Panc1 (cell line): ENCODE measurements around the gene CCDC187. TPM values are rescaled to one million over a fixed set of nuclear protein-coding genes. Genes with fewer than 3 reads are reported as not detected.

ENCODE experiments used
- ATAC-seq: fragments of 200-7000 bp; cut with Tn5 transposase; 2 replicates; pipeline ENCODE4 v1.9.1; 2020; ENCODE audit warnings: mild to moderate bottlenecking, moderate library complexity
- BruUV-seq: library from RNA; stranded (reverse); fragments of 400-500 nt; replicated peaks from 2 replicates; lab custom pipeline; 2021; lab: Mats Ljungman, UMichigan
- CTCF ChIA-PET: fragments of 300-600 bp; sonication (Branson Sonifier 250); formaldehyde crosslinking; loops from one replicate; lab custom pipeline; 2022; ENCODE audit warnings: antibody characterized with exemption; lab: Charles Lee
- POLR2A ChIA-PET: fragments of 300-600 bp; sonication (Branson Sonifier 250); formaldehyde crosslinking; loops from one replicate; lab custom pipeline; 2022; ENCODE audit warnings: antibody characterized with exemption; lab: Charles Lee
- DNase-seq: peaks from one replicate; pipeline ENCODE4 v3.0.0-alpha.2; 2010; ENCODE audit warnings: low read depth, low spot score
- H3K27ac ChIP-seq: 2 replicates; pipeline ENCODE4 v1.5.1; 2011; ENCODE audit warnings: mild to moderate bottlenecking, low read length, inconsistent platforms
- H3K27me3 ChIP-seq: fragments of 200-500 bp; sonication (Bioruptor generic); 2 replicates; pipeline ENCODE4 v1.6.0; 2014; ENCODE audit warnings: low read length, inconsistent platforms; ENCODE audit not compliant: control insufficient read depth, insufficient read depth
- H3K36me3 ChIP-seq: fragments of 200-500 bp; sonication (Bioruptor generic); 2 replicates; pipeline ENCODE4 v1.5.1; 2014; ENCODE audit warnings: inconsistent platforms, mild to moderate bottlenecking, low read length, moderate library complexity; ENCODE audit not compliant: control insufficient read depth, insufficient read depth
- H3K4me1 ChIP-seq: 2 replicates; pipeline ENCODE4 v1.5.1; 2011; ENCODE audit warnings: inconsistent platforms, mild to moderate bottlenecking, low read length, moderate library complexity; ENCODE audit not compliant: control insufficient read depth, insufficient read depth
- H3K4me3 ChIP-seq, 2 experiments: 2 replicates each; pipeline ENCODE4 v1.5.1; 2011 to 2012; ENCODE audit warnings: low read depth in 2 of 2, low read length in 2 of 2, mild to moderate bottlenecking in 2 of 2, inconsistent platforms in 1 of 2, moderate library complexity in 1 of 2
- H3K9me3 ChIP-seq: fragments of 200-500 bp; sonication (Bioruptor generic); 2 replicates; pipeline ENCODE4 v1.5.1; 2014; ENCODE audit warnings: low read depth, mild to moderate bottlenecking, inconsistent platforms, low read length, moderate library complexity; ENCODE audit not compliant: control insufficient read depth, insufficient read depth
- POLR2AphosphoS5 ChIP-seq: IDR thresholded peaks from 2 replicates; pipeline ENCODE4 v1.6.1; 2012; ENCODE audit warnings: mild to moderate bottlenecking, low read depth, low read length, moderate library complexity
- SIN3A ChIP-seq: IDR thresholded peaks from 2 replicates; pipeline ENCODE4 v1.6.1; 2012; ENCODE audit warnings: low read depth, mild to moderate bottlenecking, low read length, moderate library complexity, borderline replicate concordance; ENCODE audit not compliant: insufficient read depth
- TCF7L2 ChIP-seq: IDR thresholded peaks from 2 replicates; pipeline ENCODE4 v1.6.1; 2011; ENCODE audit warnings: mild to moderate bottlenecking, low read depth, low read length, inconsistent platforms
- in situ Hi-C: cut with HindIII; loops from 2 replicates; pipeline ENCODE4 v1.10.0; 2016; ENCODE audit warnings: low sequenced_read_pairs, low pct_unique_long_range_greater_than_20kb
- intact Hi-C: fragments of 100-400 bp; cut with micrococcal nuclease; formaldehyde crosslinking; loops from one replicate; pipeline ENCODE4 v1.10.0; 2022; ENCODE audit not compliant: unreplicated experiment
- total RNA-seq: library from RNA; stranded (reverse); gene quantifications from one replicate; pipeline ENCODE4 v1.2.1, GENCODE V29; 2021; ENCODE audit not compliant: unreplicated experiment
- TF ChIP-seq, protein P1 (sequence below): fragments of 450-650 bp; IDR thresholded peaks from 2 replicates; pipeline ENCODE4 v1.5.1; 2017; ENCODE audit warnings: mild to moderate bottlenecking
- TF ChIP-seq, protein P2 (sequence below), 2 experiments: IDR thresholded peaks; 2 replicates each; pipeline ENCODE4 v1.6.1; 2011 to 2012; ENCODE audit warnings: low read depth in 2 of 2, control low read depth in 1 of 2, low read length in 1 of 2, mild to moderate bottlenecking in 1 of 2, moderate library complexity in 1 of 2; ENCODE audit not compliant: insufficient read depth in 1 of 2

The CCDC187 gene
- total RNA-seq, 1 experiment from 2014 or later, result not detected

DNA sequence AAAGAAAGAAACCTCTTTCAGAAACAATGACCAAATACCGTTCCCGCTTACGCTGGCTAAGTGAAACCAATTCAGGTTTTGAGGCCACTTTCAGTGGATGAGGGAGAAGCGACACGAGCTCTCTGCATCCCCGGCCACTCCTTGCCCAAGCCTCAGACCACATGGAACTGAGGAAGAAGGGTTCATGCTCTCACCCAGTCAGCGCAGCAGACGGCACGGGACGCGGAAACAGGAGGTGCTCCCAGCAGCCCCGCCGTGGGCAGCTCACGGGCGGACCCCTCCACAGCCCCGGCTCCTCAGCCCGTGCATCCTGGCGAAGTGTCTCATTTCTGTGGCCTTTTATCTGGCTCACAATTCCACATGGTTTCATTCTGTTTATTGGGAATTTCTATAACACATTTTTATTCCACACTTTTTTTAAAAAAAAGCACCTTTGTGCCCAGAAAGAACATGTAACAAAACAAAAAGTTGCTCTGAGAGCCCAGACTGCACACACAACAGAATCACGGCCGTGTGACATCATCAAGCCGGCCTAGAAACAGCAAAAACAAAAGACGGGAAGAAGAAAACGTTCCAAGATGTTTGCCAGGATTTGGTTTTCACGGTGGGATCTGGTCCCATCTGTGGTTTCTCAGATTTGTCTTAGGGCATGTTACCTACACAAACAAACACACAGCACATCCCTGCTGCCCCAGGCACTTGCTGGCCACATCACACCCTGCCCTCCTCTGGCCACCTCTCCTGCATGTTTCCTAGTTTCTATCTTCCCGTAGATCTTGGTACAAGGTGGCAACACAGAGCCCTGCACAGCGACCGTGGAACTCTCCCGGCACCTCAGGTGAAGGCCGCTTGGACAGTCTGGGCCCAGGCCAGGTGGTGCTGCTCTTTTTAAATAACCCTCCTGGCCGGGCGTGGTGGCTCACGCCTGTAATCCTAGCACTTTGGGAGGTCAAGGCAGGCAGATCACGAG, 74.5 kb downstream of the CCDC187 start:
- ATAC-seq, result no peak
- H3K27ac ChIP-seq, result no peak overlapping the region
- no TSS peak for BruUV-seq

DNA sequence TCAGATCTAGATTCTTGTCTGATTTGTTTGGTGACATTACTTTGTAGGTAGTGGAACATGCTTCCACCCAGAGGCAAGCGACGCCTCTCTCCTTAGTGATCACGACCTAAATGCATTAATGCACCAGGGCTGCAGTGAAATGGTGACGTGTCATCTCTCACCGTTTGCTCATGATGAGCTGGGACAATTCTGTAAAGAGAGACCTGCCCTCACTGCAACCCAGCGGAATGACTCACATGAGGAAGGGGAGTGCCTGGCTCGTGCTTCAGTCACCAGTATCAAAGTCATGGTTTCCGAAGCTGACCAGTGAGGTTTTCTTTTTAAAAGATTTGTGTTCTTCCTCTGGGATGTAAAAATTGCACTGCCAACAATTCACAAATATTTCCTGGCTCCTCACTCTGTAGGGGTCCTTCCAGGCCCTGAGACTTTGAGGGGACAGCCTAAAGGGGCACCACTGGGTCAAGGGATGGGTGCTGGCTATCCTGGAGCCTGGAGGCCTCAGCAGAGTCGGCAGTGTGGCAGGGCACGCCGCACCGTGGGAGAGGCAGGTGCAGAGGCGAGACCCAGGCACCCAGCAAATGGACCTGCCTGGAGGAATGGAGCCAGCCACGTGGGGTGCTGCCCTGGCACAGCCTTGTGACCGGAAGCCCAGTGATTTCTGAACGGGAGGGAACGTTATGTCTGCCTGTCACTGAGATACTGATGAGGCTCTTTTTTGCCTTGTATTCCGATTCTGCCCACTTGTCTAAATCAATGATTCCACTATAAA, 75.6 kb downstream of the CCDC187 start:
- no peak for TF ChIP-seq POLR2AphosphoS5
- TF ChIP-seq, protein P1, sequence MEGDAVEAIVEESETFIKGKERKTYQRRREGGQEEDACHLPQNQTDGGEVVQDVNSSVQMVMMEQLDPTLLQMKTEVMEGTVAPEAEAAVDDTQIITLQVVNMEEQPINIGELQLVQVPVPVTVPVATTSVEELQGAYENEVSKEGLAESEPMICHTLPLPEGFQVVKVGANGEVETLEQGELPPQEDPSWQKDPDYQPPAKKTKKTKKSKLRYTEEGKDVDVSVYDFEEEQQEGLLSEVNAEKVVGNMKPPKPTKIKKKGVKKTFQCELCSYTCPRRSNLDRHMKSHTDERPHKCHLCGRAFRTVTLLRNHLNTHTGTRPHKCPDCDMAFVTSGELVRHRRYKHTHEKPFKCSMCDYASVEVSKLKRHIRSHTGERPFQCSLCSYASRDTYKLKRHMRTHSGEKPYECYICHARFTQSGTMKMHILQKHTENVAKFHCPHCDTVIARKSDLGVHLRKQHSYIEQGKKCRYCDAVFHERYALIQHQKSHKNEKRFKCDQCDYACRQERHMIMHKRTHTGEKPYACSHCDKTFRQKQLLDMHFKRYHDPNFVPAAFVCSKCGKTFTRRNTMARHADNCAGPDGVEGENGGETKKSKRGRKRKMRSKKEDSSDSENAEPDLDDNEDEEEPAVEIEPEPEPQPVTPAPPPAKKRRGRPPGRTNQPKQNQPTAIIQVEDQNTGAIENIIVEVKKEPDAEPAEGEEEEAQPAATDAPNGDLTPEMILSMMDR, result no peak
- no peak for TF ChIP-seq SIN3A
- TF ChIP-seq, protein P2, sequence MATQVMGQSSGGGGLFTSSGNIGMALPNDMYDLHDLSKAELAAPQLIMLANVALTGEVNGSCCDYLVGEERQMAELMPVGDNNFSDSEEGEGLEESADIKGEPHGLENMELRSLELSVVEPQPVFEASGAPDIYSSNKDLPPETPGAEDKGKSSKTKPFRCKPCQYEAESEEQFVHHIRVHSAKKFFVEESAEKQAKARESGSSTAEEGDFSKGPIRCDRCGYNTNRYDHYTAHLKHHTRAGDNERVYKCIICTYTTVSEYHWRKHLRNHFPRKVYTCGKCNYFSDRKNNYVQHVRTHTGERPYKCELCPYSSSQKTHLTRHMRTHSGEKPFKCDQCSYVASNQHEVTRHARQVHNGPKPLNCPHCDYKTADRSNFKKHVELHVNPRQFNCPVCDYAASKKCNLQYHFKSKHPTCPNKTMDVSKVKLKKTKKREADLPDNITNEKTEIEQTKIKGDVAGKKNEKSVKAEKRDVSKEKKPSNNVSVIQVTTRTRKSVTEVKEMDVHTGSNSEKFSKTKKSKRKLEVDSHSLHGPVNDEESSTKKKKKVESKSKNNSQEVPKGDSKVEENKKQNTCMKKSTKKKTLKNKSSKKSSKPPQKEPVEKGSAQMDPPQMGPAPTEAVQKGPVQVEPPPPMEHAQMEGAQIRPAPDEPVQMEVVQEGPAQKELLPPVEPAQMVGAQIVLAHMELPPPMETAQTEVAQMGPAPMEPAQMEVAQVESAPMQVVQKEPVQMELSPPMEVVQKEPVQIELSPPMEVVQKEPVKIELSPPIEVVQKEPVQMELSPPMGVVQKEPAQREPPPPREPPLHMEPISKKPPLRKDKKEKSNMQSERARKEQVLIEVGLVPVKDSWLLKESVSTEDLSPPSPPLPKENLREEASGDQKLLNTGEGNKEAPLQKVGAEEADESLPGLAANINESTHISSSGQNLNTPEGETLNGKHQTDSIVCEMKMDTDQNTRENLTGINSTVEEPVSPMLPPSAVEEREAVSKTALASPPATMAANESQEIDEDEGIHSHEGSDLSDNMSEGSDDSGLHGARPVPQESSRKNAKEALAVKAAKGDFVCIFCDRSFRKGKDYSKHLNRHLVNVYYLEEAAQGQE (IDR thresholded peaks at IDR 0.05; ENCODE audit: insufficient read depth in 1 of 2, low read depth in 2 of 2, low read length in 1 of 2), result no peak
- TF ChIP-seq TCF7L2, result no peak
- Histone ChIP-seq H3K4me3 (no peak overlapping the region; a peak in 1 of 4 replicates), H3K27me3 (no peaks in the 10 kb centered on the region), H3K27ac (no peak overlapping the region; the same call in 1 of the 2 replicates), H3K9me3 (no peaks in the 10 kb centered on the region), H3K4me1 (peaks cover 10% of the 10 kb centered on the region), H3K36me3 (no peaks in the 10 kb centered on the region)
- no TSS peak for BruUV-seq
- ATAC-seq (peak; percentile 76), DNase-seq (peak; percentile 83)
- intact Hi-C loops (loop anchor here (5.0 kb wide), 1 partner anchor 56 kb away; no protein-coding TSS in a partner anchor), in situ Hi-C loops (no loop called here)
- CTCF ChIA-PET, result no interaction called here
- POLR2A ChIA-PET, result no interaction called here

More for the DNA sequence above, 74.5 kb downstream of the CCDC187 start:
- Histone ChIP-seq H3K4me1 (peaks cover 10% of the 10 kb centered on the region), H3K27me3 (no peaks in the 10 kb centered on the region), H3K36me3 (no peaks in the 10 kb centered on the region), H3K4me3 (no peak overlapping the region), H3K9me3 (no peaks in the 10 kb centered on the region)
- CTCF ChIA-PET, result no interaction called here
- intact Hi-C loops (loop anchor here (5.0 kb wide), 1 partner anchor 57 kb away; no protein-coding TSS in a partner anchor), in situ Hi-C loops (no loop called here)
- TF ChIP-seq, protein P1, result no peak
- no peak for TF ChIP-seq SIN3A
- TF ChIP-seq TCF7L2, result no peak
- TF ChIP-seq POLR2AphosphoS5, result no peak
- TF ChIP-seq, protein P2 (IDR thresholded peaks at IDR 0.05; ENCODE audit: insufficient read depth in 1 of 2, low read depth in 2 of 2, low read length in 1 of 2), result no peak
- no peak for DNase-seq
- POLR2A ChIA-PET, result no interaction called here
